Epithelial cell of prostate (primary cell): Measurements from ENCODE around the gene EML3.

ENCODE experiments used
- DNase-seq: peaks from one replicate; pipeline ENCODE4 v3.0.0-alpha.2; 2011; ENCODE audit warnings: low read depth, low spot score
- H3K27ac ChIP-seq: fragments of 450-650 bp; 2 replicates; pipeline ENCODE4 v1.5.1; 2017; ENCODE audit warnings: mild to moderate bottlenecking

EML3 gene

DNA sequence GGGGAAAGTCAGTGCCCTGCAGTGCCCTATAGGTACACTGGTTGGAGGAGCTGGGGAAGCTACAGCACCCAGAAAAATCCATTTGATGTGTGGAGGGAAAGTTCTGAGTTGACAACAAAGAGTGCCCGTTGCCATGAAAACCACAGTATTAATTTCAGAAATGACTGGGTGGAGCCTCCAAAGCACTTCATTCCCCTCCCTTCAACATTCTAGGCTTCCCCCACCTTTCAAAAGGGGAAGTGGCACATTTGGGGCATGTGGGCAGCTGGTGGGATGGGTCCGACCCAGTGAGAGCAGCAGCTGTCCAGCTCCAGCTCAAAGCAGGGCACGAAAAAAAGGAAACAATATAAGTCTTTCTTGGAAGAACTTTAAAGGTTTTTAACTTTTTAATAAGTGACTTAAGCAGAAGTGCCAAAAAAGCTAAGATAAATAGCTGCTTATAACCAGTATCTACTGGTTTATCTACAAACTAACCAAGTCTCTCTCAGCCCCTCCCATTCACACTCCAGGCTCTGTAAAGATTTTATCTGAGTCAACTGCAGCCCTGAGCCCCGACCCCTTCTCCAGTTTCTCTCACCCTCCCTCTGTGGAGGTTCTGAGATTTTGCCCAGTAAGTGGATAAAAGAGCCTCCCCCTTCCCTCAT is 57.0 kb downstream of the EML3 start:
- DNase-seq, result no peak
- H3K27ac ChIP-seq, result peak overlapping the region; percentile 99

DNA sequence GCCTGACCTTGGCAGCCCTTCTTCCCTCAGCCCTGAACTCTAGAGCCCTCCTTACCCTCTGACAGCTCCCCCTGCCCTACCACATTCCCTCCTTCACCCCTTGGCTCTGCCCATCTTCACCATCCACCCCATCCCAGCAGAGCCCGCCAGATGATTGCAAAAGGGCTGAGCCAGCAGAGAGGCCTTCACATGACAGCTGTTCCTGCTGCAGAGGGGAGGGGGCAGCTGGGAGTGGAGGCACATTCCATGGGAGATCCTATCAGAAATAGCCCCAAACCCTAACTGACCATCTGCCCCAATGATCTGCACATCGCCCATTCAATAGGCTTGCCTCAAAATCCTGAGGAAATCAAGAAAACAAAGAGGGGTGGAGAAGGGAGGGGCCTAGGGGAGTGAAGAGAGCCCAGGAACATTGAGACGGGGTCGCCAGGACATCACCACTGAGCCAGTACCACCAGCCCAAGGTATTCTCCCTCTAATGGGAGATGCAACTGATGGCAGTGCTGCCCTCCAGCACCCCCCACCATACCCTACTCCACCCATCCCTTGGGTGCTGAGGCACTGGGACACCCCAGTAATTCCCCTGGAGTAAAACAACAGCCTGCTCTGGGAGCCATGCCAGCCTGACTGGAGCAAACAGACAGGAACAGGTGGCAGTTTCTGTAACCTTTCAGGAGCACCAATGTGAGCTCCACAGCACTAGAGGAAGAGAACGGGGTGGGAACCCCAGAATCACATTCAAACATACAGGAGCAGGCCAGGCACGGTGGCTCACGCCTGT is 58.0 kb downstream of the EML3 start:
- H3K27ac ChIP-seq, result peak overlapping the region; percentile 99
- no peak for DNase-seq

- DNase-seq, result no peak
- peak overlapping the region; percentile 99 for H3K27ac ChIP-seq
These were observed 58.7 kb downstream of the EML3 start for GRCh38 chr11:62553839-62554361.

- peak; percentile 77 for DNase-seq
- H3K27ac ChIP-seq, result peak overlapping the region; percentile 99
These were observed 59.3 kb downstream of the EML3 start for GRCh38 chr11:62553080-62553838.

- H3K27ac ChIP-seq, result peak overlapping the region; percentile 99
- DNase-seq, result no peak
These were observed 60.0 kb downstream of the EML3 start for GRCh38 chr11:62552485-62553079.
